Measurements from ENCODE around the gene AMZ1.

AMZ1 gene, protein sequence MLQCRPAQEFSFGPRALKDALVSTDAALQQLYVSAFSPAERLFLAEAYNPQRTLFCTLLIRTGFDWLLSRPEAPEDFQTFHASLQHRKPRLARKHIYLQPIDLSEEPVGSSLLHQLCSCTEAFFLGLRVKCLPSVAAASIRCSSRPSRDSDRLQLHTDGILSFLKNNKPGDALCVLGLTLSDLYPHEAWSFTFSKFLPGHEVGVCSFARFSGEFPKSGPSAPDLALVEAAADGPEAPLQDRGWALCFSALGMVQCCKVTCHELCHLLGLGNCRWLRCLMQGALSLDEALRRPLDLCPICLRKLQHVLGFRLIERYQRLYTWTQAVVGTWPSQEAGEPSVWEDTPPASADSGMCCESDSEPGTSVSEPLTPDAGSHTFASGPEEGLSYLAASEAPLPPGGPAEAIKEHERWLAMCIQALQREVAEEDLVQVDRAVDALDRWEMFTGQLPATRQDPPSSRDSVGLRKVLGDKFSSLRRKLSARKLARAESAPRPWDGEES

DNA sequence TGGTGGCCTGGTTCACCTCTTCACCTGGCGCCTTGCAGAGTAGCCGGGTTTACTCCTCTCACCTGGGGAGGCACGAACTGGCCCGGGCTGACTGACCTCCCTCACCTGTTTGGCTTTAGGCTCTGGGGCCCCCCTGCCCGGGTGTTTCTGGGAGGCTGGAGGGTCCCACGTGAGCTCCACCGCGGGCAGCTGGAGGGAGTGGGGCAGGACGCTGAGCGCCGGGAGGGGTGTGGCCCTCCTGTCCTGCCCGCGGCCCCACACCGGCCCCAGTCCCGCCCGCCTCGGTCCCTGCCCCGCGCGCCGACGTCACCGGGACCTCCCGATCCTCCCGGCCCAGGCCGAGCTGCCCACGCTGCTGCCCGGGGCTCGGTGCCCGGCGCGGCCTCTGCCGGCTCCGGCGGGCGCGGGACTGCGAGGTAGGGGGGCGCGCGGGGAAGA is at the start of gene AMZ1:
Gene AMZ1 (plus strand): TSS at position 322 of the 438 bp plus-strand sequence. CDS start 12,250 bp downstream, outside the sequence.
- no peak for DNase-seq

GRCh38 chr7:2638224-2638991 is 49.6 kb upstream of the AMZ1 start:
- no peak for DNase-seq

GRCh38 chr7:2639181-2639681 is 48.8 kb upstream of the AMZ1 start:
- DNase-seq = no peak

DNA sequence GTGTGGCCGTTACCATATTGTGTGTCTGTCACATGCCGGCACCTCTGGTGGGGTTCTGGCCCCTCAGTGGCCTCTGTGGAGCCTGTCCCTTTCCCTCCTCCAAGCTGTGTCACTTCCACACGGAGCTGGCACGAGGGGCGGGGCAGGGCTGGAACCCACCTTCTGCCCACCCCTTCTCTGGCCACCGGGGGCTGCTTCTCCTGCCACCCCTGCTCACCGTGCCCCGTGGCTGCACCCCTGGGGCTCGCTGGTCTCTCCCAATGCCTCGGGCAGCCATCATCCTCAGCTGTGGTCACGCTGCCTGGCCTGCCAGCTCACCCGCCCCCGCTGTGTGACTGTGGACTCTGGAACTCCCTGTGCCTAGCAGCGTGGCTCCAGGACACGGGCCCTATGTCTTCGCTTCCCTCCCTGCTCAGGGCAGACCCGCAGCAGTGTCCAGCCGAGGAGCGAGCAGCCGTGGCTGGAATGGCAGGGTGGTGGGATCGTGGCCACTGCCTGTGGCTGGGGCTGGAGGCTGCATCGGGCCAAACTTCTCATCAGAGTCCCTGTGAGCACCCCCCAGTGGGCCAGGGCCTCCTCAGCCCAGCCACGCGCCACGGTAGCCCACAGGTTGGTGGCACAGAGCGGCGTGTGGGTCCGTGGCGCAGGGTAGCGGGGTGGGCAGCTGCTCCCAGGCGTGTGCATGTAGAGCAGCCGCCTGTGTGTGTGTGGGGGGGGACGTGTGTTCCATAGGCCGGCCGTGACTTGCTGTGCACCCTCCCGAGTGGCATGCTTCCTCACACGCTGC is 48.1 kb upstream of the AMZ1 start:
- no peak for DNase-seq

- DNase-seq = no peak
These were observed 47.5 kb upstream of the AMZ1 start for GRCh38 chr7:2640482-2640830.

- no peak for DNase-seq
These were observed 47.1 kb upstream of the AMZ1 start for GRCh38 chr7:2640846-2641316.

- DNase-seq = no peak
These were observed 46.3 kb upstream of the AMZ1 start for GRCh38 chr7:2641406-2642393.

GRCh38 chr7:2643386-2644219 is 44.4 kb upstream of the AMZ1 start:
- DNase-seq = no peak

- no peak for DNase-seq
These were observed 43.8 kb upstream of the AMZ1 start for GRCh38 chr7:2644220-2644561.

- DNase-seq = no peak
These were observed 43.3 kb upstream of the AMZ1 start for GRCh38 chr7:2644562-2645273.

GRCh38 chr7:2645274-2645868 is 42.6 kb upstream of the AMZ1 start:
- DNase-seq = peak; percentile 55

DNA sequence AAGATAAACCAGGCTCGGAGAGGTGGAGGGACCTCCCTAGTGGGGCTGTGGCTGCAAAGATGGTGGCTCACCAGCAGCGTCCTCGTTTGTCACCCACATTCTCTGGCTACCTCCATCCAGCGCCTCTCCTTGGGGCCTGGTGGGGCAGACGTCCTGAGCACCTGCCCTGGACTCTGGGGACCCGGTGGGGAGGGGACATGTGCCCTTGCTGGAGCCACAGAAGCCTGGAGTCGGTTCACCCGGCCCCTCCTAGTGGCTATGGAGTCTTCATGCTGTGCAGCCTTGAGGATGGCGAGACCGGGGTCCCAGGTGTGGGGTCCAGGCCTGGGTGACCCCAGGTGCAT is 41.7 kb upstream of the AMZ1 start:
- DNase-seq = no peak

DNA sequence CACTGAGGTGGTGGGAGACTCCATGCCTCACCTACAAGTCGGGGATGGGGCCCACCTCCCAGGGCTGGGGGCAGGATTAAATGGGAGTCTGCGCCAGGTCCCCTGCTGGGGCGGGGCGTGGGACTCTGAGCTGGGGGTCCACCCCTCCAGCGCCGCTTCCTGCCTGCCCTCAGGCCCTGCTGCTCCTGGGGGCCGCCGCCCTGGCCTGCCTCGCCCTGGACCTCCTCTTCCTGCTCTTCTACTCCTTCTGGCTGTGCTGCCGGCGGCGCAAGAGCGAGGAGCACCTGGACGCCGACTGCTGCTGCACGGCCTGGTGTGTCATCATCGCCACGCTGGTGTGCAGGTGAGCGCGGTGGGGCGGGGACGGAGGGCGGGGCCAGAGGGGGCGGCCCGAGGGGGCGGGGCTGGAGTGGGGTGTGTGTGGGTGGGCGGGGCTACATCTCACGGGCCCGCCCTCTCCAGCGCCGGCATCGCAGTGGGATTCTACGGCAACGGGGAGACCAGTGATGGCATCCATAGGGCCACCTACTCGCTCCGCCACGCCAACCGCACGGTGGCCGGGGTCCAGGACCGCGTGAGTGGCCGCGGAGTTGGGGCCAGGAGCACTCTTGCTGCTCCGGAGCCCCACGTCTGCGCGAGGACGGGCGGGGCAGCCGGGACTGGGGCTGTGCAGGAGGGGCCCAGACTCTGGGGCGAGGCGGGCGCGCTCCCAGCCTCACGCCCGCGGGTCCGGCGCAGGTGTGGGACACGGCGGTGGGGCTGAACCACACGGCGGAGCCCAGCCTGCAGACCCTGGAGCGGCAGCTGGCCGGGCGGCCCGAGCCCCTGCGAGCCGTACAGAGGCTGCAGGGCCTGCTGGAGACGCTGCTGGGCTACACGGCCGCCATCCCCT is 41.1 kb upstream of the AMZ1 start:
- no peak for DNase-seq

- no peak for DNase-seq
These were observed 40.3 kb upstream of the AMZ1 start for GRCh38 chr7:2647594-2648172.

GRCh38 chr7:2649139-2649838 is 38.7 kb upstream of the AMZ1 start:
- DNase-seq = no peak

DNA sequence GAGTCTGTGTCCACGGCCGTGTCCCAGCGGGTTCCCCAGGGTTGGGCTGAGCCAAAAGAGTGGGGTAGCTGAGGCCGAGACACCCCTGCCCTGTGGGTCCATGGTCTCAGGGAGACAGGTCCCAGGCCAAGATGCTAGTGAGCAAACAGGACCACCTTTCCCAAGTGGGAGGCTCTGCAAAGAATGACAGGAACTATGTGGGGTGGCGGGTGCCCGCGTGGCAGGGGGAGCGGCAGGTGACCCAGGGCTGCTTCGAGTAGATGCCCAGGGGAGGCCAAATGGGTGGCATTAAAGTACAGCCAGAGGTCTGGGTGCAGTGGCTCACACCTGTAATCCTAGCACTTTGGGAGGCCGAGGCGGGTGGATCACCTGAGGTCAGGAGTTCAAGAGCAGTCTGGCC is 38.0 kb upstream of the AMZ1 start:
- DNase-seq = no peak

DNA sequence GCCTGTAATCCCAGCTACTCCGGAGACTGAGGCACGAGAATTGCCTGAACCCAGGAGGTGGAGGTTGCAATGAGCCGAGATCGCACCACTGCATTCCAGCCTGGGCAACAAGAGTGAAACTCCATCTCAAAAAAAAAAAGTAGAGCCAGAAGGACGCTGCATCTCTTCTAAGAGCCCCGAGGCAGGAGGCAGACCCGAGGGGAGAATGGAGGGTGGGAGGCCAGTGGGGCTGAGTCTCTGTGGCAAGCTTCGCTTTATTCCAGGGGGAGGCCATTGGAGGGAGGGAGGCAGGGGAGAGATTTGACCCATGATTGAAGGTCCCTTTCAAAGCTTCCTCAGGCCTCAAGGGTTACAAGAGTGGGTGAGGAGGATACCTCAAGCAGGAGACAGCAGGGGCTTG is 37.6 kb upstream of the AMZ1 start:
- no peak for DNase-seq

DNA sequence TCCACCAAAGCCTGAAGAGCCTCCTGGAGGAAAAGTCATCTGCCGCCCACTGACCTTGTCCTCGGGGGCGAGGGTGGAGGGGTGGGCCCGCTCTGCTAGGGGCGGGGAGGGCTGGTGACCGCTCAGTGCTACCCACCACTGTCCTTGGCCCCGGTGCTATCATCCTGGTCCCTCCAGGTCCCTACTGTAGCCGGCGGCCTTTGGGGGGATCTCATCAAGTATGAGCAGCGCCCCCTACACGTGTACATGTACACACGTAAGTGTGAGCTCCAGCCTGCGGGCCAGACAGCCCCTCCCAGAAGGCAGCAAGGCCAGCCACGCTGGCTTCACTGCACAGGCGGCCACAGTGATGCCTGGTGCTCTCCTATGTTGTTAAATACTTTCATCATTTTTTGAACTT is 36.7 kb upstream of the AMZ1 start:
- DNase-seq = no peak

Measured in activated CD4-positive, alpha-beta T cell treated with anti-CD3 and anti-CD28 coated beads, Interleukin-2, Interleukin-6, amounts not matched to agents 100 ng/mL and 50 ng/mL, durations not matched to agents 16 hours and 8 hours (primary cell).